ENCODE data around the gene TREML4. TPM values are rescaled to one million over a fixed set of nuclear protein-coding genes. Genes with fewer than 3 reads are reported as not detected.

The TREML4 gene
- total RNA-seq, 1 experiment from 2014 or later: not detected

GRCh38 chr6:41280381-41281057, 52.4 kb downstream of the TREML4 start:
- no peaks in the 10 kb centered on the region for H3K79me2 ChIP-seq (ENCODE audit: insufficient read depth, low read length)
- H3K27ac ChIP-seq (ENCODE audit: low read depth, low read length): no peak overlapping the region
- H3K4me2 ChIP-seq (ENCODE audit: low read length): no peak overlapping the region
- DNase-seq (ENCODE audit: low read depth, low spot score) (no peak), ATAC-seq (no peak)
- no peaks in the 10 kb centered on the region for H3K9me2 ChIP-seq (ENCODE audit: insufficient read depth)
- ChIA-PET RAD21 (ENCODE audit: low non-redundant PET in 1 of 2, low total read pairs in 2 of 2, uncharacterized antibody in 2 of 2, unreplicated experiment in 2 of 2) (no interaction called here), POLR2A (no interaction called here), CTCF (no interaction called here)
- peaks cover 15% of the 10 kb centered on the region; the same call in 1 of the 2 replicates for H3K27me3 ChIP-seq (ENCODE audit: insufficient read depth, low read length)
- intact Hi-C loops (cut with micrococcal nuclease): no loop called here
- H3K9ac ChIP-seq (ENCODE audit: low read length): no peak overlapping the region
- no peak overlapping the region for H3K4me3 ChIP-seq (replicated peaks in 1 of 2; ENCODE audit: low read depth in 1 of 2, low read length in 2 of 2)
- no TSS peak for BruUV-seq (replicated peaks)
- H3K4me1 ChIP-seq (ENCODE audit: control insufficient read depth in 1 of 2, insufficient read depth in 2 of 2, low read length in 2 of 2): peaks cover 0 to 8% of the 10 kb centered on the region in 2 experiments; a peak in 2 of 4 replicates
- no peaks in the 10 kb centered on the region for H3K9me3 ChIP-seq (ENCODE audit: control insufficient read depth in 1 of 2, insufficient read depth in 1 of 2, low read depth in 1 of 2, low read length in 2 of 2)
- no peak for TF ChIP-seq FOSL1 (IDR thresholded peaks at IDR 0.05; ENCODE audit: low read depth)
- no peak for TF ChIP-seq POLR2A (IDR thresholded peaks at IDR 0.05; ENCODE audit: borderline replicate concordance, extremely low read depth, insufficient read depth, insufficient read length)
- no peak for TF ChIP-seq MAX (IDR thresholded peaks at IDR 0.05)
- no peak for TF ChIP-seq CTCF (IDR thresholded peaks at IDR 0.05 in 2 of 3, conservative IDR thresholded peaks at IDR 0.05 in 1 of 3; ENCODE audit: borderline replicate concordance in 1 of 3, insufficient read depth in 1 of 3, low read depth in 2 of 3, low read length in 2 of 3)
- TF ChIP-seq ATF3 (IDR thresholded peaks at IDR 0.05): no peak
- TF ChIP-seq ELF1 (IDR thresholded peaks at IDR 0.05; ENCODE audit: borderline replicate concordance, low read depth): no peak
- no peak for TF ChIP-seq REST (IDR thresholded peaks at IDR 0.05; ENCODE audit: low read depth)
- TF ChIP-seq ZFX (IDR thresholded peaks at IDR 0.05): no peak
- TF ChIP-seq SP1 (IDR thresholded peaks at IDR 0.05; ENCODE audit: low read depth): no peak
- no peak for TF ChIP-seq POLR2AphosphoS5 (IDR thresholded peaks at IDR 0.05; ENCODE audit: low read depth, low read length)
- TF ChIP-seq EGR1 (IDR thresholded peaks at IDR 0.05; ENCODE audit: low read depth): no peak
- TF ChIP-seq ZBTB33 (IDR thresholded peaks at IDR 0.05; ENCODE audit: extremely low read depth, insufficient replicate concordance, low read length): no peak
- TF ChIP-seq SRF (IDR thresholded peaks at IDR 0.05; ENCODE audit: low read depth): no peak
- TF ChIP-seq CBX3 (IDR thresholded peaks at IDR 0.05; ENCODE audit: low read depth): no peak
- no peak for TF ChIP-seq EZH2phosphoT487 (IDR thresholded peaks at IDR 0.05; ENCODE audit: borderline replicate concordance)
- TF ChIP-seq YY1 (IDR thresholded peaks at IDR 0.05; ENCODE audit: extremely low read depth, insufficient replicate concordance, low read depth, low read length): no peak
- no peak for TF ChIP-seq TCF7L2 (IDR thresholded peaks at IDR 0.05; ENCODE audit: borderline replicate concordance, extremely low read depth, insufficient read depth, insufficient read length)
- TF ChIP-seq EZH2 (IDR thresholded peaks at IDR 0.05): no peak
- no peak for TF ChIP-seq SIN3A (IDR thresholded peaks at IDR 0.05; ENCODE audit: low read depth)
- TF ChIP-seq ZNF274 (IDR thresholded peaks at IDR 0.05; ENCODE audit: low read depth, low read length): no peak
- no peaks in the 10 kb centered on the region for H3K36me3 ChIP-seq (ENCODE audit: control insufficient read depth in 1 of 2, insufficient read depth in 2 of 2, low read length in 2 of 2)
- no peak overlapping the region for H2AFZ ChIP-seq (ENCODE audit: low read depth, low read length, poor library complexity, severe bottlenecking)
- no peaks in the 10 kb centered on the region for H4K20me1 ChIP-seq (ENCODE audit: insufficient read depth)
